Activated T-helper 9 cell treated with anti-CD3 and anti-CD28 coated beads, Interleukin-2, amount 50 U/mL, for 16 hours (primary cell): Measurements from ENCODE around the gene PABPN1.

ENCODE experiments used
- DNase-seq: peaks from one replicate; pipeline ENCODE4 v3.0.0-alpha.2; 2020; ENCODE audit warnings: low read depth

PABPN1 gene

DNA sequence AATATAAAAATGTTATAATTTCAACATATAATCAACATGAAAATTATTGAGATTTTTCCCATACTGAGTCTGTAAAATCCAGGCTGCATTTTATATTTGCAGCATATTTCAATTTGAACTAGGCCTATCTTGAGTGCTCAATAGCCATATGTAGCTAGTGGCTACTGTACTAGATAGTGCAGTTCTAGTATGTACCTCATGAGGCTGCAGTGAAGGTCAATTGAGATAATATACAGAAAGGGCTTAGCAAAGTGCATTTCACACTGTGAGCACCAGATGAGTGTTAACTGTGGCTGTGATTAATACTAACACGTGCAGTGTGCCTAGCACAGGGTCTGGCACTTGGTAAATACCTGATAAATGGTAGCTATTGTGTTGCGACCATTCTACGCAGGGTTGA, 36.8 kb downstream of the PABPN1 start:
- no peak for DNase-seq

DNA sequence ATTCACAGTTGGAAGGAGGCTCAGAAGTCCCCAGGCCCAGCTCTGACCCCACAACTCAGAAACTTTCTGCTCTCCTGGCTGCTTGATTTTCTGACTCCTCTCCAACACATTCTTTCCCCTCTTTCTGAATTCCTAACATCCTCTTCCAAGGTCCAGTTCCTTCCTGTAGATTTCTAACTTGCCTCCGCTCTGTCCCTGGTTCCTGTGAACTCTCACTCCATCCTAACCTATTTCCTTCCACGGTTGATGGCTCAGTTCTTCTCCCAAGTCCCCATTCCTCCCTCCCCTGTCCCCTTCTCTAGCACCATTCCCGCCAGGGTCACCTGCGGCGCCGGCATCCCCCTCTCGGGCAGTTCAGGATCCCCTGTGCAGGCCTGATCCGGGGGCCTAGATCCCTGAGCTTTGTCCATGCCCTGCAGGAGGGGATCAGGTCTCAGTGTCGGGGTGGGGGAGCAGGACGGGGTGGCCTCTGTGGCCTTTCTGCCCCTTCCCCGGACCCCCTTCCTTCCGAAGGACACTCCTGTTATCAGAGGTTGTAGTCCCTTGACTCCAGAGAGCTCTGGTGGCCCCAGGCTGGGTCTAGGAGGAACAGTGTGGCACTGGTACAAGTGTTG, 37.4 kb downstream of the PABPN1 start:
- DNase-seq: no peak

DNA sequence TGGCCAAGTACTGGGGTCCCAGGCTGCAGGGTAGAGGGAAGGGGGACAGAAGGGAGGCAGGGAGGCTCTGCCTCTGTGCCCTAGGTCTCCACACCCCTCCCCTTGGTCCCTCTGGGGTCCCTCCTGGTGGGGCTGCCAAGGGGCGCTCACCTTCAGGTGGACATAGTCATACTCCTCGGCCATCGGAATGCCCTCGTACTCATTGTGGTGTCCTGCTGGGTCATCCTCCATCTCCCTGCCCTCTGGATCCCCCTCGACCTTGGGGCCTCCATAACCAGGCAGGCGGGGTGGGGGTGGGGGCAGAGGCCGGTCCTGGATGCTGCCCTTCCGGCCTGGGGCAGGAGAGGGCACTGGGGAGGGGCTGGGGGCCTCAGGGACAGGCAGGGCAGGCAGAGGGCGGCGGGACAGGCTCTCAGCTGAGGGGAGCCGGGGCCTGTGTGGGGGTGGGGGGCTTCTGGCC, 37.9 kb downstream of the PABPN1 start:
- DNase-seq: no peak

DNA sequence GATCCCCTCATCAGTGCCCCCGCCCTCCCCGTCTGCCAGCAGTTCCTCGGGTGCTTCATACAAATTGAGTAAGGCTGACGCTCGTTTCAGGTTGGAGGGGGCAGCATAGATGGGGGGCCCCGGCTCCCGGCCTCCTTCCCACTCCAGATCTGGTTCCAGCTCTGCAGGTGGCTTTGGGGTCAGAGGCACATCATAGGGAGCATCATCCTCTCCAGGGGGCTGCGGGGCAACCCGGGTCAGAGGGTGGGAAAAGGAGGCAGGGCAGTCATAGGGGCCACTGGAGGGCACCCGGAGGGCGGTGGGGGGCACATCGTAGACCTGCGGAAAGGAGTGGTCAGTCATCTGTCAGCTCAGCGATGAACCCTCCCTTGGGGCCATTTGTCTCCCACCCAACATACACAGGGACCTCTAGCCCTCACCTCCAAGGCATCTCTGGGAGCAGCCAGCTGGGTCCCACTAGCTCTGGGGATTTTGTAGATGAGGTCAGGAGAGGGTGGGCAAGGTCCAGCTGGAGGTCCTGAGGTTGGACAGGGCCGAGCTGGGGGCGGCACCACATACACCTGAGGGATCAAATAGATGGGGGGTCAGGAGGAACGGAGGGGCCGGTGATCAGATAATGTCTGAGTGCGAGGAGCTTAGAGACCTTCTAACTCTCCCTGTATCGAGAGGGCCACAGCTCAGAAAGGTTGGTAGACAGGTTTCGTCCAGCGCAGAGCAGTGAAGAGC, 38.6 kb downstream of the PABPN1 start:
- no peak for DNase-seq

DNA sequence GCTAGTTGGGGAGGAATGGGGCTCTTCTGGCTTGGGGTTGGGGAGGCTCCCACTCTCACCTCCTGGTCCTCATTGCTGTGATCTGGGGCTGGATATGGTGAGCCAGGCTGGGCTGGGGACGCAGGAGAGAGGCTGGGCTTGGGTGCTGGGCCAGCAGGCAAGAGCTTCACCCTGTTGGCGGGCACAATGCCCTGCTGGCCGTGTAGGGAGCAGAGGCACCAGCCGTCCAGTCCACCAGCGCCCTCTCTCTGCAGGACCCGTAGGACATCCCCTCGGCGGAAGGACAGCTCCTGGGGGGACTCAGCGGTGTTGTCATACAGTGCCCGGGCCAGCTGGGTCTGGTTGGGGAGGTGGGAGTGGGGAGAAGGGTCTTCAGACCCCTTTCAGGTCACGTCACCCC, 39.2 kb downstream of the PABPN1 start:
- no peak for DNase-seq

DNA sequence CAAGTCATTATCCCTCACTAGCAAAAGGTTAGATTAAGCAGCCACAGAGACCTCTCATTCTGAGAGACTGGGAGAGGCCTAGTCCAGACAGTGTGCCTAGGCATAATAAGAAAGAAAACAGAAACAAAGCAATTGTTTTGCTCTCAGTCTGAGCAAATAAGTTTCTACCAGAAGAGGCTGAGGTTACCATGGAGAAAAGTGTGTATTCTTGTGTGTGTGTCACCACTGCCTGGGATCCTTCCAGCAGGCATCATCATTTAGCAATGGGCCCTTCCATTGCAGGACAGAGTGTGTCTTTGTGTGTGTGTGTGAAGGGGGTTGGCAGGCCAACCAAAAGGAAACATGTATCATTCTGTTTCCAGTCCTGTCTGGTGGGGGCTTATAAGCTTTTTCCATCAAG, 40.1 kb downstream of the PABPN1 start:
- DNase-seq: no peak

DNA sequence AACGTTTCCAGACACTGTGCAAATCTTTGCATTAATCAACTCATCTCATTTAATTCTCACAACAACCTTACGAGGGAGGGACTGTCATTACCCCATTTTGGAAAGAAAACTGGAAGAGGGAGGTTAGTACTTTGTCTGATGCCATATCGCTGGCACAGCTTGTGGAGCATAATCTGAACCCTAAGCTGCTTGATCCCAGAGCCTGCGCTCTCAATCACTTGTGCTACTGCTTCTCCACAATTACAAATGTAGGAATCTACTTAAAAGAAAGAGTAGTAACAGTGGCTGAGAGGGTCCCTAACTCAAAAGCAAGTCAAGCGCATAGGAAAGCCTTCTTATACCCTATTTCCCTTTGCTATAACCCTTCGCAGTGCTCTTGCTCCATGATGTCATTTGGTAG, 40.5 kb downstream of the PABPN1 start:
- no peak for DNase-seq

DNA sequence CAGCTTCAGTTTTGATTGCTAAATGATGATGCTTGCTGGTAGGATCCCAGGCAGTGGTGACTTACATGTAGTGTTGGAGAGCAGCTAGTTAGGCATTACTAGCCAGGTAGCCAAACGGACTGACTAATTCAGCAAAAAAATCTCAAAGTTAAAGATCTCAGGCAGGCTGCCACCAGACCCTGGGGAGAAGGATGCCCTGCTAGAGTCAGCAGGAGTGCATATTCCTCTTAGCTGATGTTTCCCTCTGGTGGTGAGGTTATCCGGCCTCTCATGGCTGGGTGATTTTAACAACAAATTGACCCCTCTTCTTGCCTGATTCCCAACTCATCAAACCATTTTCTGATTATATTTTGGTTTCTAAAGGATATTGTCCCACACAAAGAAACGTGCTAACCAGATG, 40.9 kb downstream of the PABPN1 start:
- no peak for DNase-seq

DNA sequence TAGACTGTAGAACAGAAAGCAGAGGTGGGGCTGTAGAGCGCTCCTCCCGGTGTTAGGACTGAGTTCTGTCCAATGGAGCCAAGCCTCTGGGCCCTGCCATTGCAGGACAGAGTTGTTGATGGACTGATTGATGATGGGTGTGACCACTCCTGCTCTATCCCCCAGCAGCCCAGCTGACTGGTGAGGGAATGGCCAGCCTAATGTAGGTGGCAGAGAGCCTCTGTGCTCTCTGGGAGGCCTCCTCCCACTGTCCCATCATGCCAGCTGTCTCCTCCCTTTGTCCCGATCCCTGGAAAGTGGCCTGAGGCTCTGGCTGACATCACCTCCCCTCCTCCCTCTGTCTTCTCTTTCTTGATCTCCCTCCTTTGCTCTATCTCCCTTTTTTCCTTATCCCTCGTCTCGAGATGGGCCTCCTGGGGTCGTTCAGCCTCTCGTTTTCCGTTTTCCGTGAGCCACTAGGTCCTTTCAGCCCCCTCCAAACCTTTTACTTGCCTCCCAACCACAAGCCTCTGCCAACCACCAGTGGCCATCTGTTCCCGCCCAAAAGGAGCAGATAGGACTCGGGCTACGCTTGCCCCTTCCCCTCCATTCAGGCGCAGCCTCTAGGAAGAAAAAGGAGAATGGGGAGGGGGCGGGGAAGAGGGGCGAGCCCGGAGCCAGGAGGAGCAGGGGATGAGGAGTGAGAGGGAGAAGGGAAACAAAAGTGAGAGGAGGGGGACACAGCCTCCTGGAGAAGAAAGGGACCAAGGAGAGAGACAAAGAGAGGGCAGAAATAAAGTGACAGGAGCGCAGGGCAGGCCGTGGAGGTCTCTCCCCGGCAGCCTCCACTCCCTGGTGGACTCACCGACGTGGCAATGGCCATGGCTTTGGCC, 43.1 kb downstream of the PABPN1 start:
- no peak for DNase-seq

DNA sequence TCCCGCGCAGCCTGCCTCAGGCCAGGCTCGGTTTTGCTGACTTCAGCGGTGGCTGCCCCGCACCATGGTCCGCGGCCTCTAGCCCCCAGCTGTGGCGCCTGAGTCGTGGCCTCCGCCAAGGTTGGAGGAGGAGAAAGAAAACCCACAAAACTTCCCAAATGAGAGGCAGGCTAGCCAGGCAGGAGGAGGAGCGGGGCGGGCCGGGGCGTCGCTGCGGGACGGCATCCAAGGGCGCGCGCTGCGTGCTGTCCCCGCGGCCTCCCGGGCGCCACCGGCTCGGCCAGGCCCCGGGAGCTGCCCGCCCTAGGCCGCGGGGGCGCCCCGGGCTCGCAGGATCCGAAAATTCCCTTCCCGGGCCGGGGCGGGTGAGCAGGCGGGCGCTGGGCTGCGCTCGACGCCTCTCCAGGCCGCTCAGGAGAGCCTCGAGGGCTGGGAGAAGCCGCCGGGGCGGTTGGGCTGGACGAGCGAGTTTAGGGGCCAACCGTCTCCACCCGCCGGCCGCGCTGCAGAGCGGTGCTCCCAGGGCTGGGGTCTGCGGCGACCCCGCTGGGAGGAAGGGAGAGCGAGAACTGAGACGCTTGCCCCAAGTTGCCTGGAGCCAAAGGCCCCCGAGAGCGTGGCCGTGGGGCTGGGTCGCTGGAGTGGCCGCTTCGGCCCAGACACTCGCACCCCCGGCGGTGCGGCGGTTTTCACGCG, 43.9 kb downstream of the PABPN1 start, which contains the start of gene EFS:
Gene EFS, minus strand, starts transcription at position 137 of the 696 bp plus-strand sequence. CDS start 147 bp downstream, outside the sequence.
- no peak for DNase-seq

DNA sequence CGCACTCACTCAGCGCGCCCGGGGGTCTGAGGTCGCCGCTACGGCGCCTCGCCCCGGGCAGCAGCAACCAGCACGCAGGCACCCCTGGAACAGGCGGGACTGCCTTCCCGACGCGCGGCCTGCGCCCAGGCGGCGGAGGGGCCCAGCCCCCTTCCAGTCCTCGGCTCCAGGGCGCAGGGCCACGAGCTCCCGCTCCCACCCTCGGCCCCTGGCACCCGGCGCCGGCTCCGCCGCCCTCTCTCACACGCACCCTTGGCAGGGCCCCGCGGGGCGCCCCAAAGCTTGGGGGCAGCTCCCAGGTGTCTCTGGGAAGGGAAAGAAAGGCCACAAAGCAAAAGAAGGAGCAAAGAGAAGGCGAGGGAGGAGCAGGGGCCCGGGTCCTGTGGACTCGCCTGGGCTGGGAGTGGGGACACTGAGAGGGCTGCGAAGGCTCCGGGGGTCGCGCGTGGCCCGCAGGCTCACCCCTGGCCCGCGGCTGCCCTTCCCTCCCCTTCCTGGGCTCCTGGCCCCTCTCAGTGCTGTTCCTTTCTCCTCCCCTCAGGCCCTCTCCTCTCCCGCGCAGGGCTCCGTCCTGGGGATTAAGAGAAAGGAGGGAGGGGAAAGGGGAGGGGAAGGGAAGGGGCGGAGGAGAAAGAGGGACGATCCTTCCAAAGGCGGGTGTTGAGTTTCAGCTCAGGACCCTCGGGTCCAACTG, 44.6 kb downstream of the PABPN1 start:
- DNase-seq: no peak

DNA sequence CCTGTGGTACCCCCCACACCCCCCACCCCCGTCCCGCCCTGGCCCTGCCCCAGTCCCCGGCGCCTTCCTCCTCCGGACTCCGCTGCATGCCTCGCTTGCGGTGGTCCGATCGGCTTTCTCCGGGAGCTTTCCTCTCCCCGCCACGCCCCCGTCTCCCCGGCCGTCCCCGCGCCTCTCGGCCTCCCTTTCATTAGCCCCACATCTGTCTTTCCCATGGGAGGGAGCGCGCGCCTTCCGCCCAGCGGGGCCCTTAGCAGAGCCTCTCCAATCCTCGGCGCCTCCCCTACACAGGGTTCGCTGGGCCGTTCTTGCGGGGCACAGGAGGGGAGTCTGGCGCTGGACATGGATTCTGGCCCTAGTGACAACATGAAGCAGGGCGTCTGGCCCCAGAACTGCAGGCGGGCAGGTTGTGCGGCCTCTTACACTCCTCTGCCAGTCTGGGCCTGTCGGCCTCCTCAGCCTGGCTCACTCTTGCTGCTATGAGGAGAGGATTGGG, 45.2 kb downstream of the PABPN1 start:
- no peak for DNase-seq

DNA sequence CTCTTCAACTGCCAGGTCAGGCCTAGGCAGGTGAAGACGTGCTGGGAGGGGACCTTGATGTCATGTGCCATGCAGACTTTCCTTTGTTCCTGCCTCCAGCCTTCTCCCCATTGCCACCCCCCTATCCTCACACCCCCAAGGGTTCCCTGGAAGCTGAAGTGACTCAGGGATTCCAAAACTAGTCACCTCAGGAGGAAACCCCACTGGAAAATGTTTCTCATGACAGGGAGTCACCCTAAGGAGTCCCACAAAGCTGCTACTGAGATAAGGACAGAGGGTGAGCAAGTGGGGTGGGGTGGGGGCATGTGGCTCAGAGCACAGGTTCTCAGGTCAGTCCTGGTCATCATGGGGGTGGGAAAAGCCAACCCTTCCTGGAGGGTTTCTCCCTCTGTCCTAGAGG, 49.0 kb downstream of the PABPN1 start:
- DNase-seq: no peak

DNA sequence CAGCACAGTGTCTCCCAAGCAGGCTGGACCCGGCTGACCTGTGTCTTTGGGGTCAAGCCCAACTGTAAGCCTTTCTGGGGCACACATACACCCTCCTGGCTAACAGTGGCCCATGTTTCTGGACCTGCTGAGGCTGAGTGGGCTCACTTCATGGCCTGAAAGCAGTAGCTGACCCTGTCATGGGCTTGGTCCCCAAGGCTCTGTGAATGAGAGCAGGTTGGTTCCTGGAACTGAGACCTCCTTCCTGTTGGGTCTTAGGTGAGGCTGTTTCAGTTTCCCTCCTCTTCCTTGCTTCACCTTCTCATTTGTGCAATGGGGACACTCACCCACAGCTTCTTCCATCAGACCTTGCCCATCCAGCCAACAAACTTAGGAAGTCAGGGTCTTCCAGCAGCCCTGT, 50.6 kb downstream of the PABPN1 start:
- no peak for DNase-seq

DNA sequence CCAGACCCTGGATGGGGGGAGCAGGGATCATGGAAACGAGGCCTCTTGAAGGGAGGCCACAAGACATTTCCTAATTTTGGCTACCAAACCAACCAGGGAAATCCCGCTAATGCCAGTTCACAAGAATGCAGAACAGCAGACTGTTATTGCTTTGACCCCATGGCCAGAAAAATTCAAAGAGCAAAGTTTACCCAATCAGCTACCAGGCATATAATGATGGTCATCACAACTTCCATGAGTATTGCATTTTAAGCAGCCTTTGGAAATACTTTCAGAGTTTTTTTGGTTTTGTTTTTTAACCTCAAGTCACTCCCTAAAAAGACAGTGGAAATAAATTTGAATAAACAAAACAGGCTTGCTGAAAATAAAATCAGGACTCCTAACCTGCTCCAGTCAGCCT, 51.3 kb downstream of the PABPN1 start, which contains the start of gene IL25:
Gene IL25, plus strand, starts transcription at position 301 of the 400 bp plus-strand sequence.
- DNase-seq: no peak

DNA sequence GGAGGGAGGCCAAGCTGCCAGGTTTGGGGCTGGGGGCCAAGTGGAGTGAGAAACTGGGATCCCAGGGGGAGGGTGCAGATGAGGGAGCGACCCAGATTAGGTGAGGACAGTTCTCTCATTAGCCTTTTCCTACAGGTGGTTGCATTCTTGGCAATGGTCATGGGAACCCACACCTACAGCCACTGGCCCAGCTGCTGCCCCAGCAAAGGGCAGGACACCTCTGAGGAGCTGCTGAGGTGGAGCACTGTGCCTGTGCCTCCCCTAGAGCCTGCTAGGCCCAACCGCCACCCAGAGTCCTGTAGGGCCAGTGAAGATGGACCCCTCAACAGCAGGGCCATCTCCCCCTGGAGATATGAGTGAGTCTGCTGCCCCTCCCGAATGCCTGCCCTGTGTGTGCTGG, 51.8 kb downstream of the PABPN1 start:
- no peak for DNase-seq
